SH-SY5Y (cell line): Measurements from ENCODE around the gene CAMTA1.

ENCODE experiments used
- GATA2 ChIP-seq: IDR thresholded peaks from 2 replicates; pipeline ENCODE4 v1.6.1; 2011; ENCODE audit warnings: mild to moderate bottlenecking, low read depth, low read length
- GATA3 ChIP-seq: IDR thresholded peaks from 2 replicates; pipeline ENCODE4 v1.6.1; 2011; ENCODE audit warnings: low read depth, mild to moderate bottlenecking, low read length, moderate library complexity

The CAMTA1 gene

GRCh38 chr1:6907676-6908434 is 122.6 kb downstream of the CAMTA1 start:
- TF ChIP-seq GATA3 (no peak), GATA2 (no peak)

GRCh38 chr1:6909401-6909800 is 124.1 kb downstream of the CAMTA1 start:
- TF ChIP-seq GATA3: no peak
- no peak for TF ChIP-seq GATA2

- no peak for TF ChIP-seq GATA3
- no peak for TF ChIP-seq GATA2
Observed at GRCh38 chr1:6909857-6910256, 124.6 kb downstream of the CAMTA1 start.

- TF ChIP-seq GATA3 (no peak), GATA2 (no peak)
Observed at GRCh38 chr1:6911021-6911941, 126.0 kb downstream of the CAMTA1 start.

- TF ChIP-seq GATA3 (no peak), GATA2 (no peak)
Observed at GRCh38 chr1:6911974-6912373, 126.7 kb downstream of the CAMTA1 start.

- TF ChIP-seq GATA2 (no peak), GATA3 (no peak)
Observed at GRCh38 chr1:6912518-6912917, 127.3 kb downstream of the CAMTA1 start.

GRCh38 chr1:6913086-6913485 is 127.8 kb downstream of the CAMTA1 start:
- no peak for TF ChIP-seq GATA2
- no peak for TF ChIP-seq GATA3

- TF ChIP-seq GATA2 (no peak), GATA3 (no peak)
Observed at GRCh38 chr1:6914706-6915105, 129.5 kb downstream of the CAMTA1 start.

- TF ChIP-seq GATA2 (no peak), GATA3 (no peak)
Observed at GRCh38 chr1:6915999-6916565, 130.8 kb downstream of the CAMTA1 start.

- no peak for TF ChIP-seq GATA3
- TF ChIP-seq GATA2: no peak
Observed at GRCh38 chr1:6917067-6917466, 131.8 kb downstream of the CAMTA1 start.

GRCh38 chr1:6918186-6918924 is 133.1 kb downstream of the CAMTA1 start:
- no peak for TF ChIP-seq GATA3
- no peak for TF ChIP-seq GATA2

GRCh38 chr1:6918925-6919511 is 133.8 kb downstream of the CAMTA1 start:
- TF ChIP-seq GATA2: no peak
- no peak for TF ChIP-seq GATA3

GRCh38 chr1:6922096-6922931 is 137.1 kb downstream of the CAMTA1 start:
- TF ChIP-seq GATA3 (no peak), GATA2 (no peak)

- TF ChIP-seq GATA2 (no peak), GATA3 (no peak)
Observed at GRCh38 chr1:6923012-6923411, 137.8 kb downstream of the CAMTA1 start.
